HG02588 (cell line): Measurements from ENCODE around the gene PHACTR3.
"Not testable (repeated sequence)": the region's sequence is repeated elsewhere in the genome, so short reads cannot be mapped to it uniquely, and the experiment has no call there.

ENCODE experiments used
- ATAC-seq: cut with Tn5 transposase; IDR thresholded peaks from one replicate; pipeline ENCODE4 v1.9.1; 2021; ENCODE audit warnings: mild to moderate bottlenecking, moderate library complexity; ENCODE audit not compliant: unreplicated experiment

PHACTR3 gene

GRCh38 chr20:59603781-59604541 lies at the start of gene PHACTR3:
TSS of gene PHACTR3 (plus strand) at chr20:59604540. CDS start at chr20:59605015, 475 bp downstream.
- no peak for ATAC-seq

- ATAC-seq: not testable (repeated sequence)
Measured at GRCh38 chr20:59557733-59558529, 46.4 kb upstream of the PHACTR3 start.

- ATAC-seq: no peak
Measured at GRCh38 chr20:59559024-59559817, 45.1 kb upstream of the PHACTR3 start.

- no peak for ATAC-seq
Measured at GRCh38 chr20:59559863-59560262, 44.5 kb upstream of the PHACTR3 start.

- ATAC-seq: no peak
Measured at GRCh38 chr20:59560588-59561227, 43.6 kb upstream of the PHACTR3 start.

GRCh38 chr20:59561228-59561605 lies 43.1 kb upstream of the PHACTR3 start:
- ATAC-seq: no peak

GRCh38 chr20:59561614-59562277 lies 42.6 kb upstream of the PHACTR3 start:
- no peak for ATAC-seq

GRCh38 chr20:59564171-59564570 lies 40.2 kb upstream of the PHACTR3 start:
- no peak for ATAC-seq

GRCh38 chr20:59564943-59565342 lies 39.4 kb upstream of the PHACTR3 start:
- no peak for ATAC-seq

GRCh38 chr20:59565768-59566461 lies 38.4 kb upstream of the PHACTR3 start:
- no peak for ATAC-seq

- ATAC-seq: no peak
Measured at GRCh38 chr20:59566631-59567524, 37.5 kb upstream of the PHACTR3 start.

- ATAC-seq: no peak
Measured at GRCh38 chr20:59567585-59568508, 36.5 kb upstream of the PHACTR3 start.

GRCh38 chr20:59568509-59569024 lies 35.8 kb upstream of the PHACTR3 start:
- no peak for ATAC-seq

GRCh38 chr20:59569305-59569704 lies 35.0 kb upstream of the PHACTR3 start:
- no peak for ATAC-seq

GRCh38 chr20:59571151-59571550 lies 33.2 kb upstream of the PHACTR3 start:
- no peak for ATAC-seq

- ATAC-seq: no peak
Measured at GRCh38 chr20:59571551-59572314, 32.6 kb upstream of the PHACTR3 start.

- ATAC-seq: no peak
Measured at GRCh38 chr20:59572515-59572914, 31.8 kb upstream of the PHACTR3 start.
